ENCODE results near the gene YPEL4.

DNA sequence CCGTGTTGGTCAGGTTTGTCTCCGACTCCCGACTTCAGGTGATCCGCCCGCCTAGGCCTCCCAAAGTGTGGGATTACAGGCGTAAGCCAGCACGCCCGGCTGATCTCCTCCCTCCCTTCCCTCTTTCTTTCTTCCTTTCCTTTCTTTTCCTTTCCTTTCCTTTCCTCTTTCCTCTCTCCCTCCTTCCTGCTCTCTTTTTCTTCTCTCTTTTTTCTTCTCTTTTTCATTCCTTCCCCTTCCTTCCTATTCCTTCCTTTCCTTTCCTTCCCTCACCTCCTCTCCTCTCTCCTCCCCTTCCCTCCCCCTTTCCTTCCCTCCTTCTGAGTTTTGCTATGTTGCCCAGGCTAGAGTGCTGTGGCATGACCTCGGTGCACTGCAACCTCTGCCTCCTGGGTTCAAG lies 14.3 kb upstream of the YPEL4 start:
- TF ChIP-seq ARNT (IDR thresholded peaks at IDR 0.05) (no peak), ZNF384 (IDR thresholded peaks at IDR 0.05) (no peak), FOXM1 (IDR thresholded peaks at IDR 0.05; ENCODE audit: borderline replicate concordance) (no peak), SP1 (IDR thresholded peaks at IDR 0.05) (no peak), FOXK2 (IDR thresholded peaks at IDR 0.05) (no peak), L3MBTL2 (conservative IDR thresholded peaks at IDR 0.05) (no peak)

All from HEK293T (cell line).